ENCODE data around the gene LRCH2.
"Not testable (repeated sequence)": the region's sequence is repeated elsewhere in the genome, so short reads cannot be mapped to it uniquely, and the experiment has no call there.

LRCH2 gene

GRCh38 chrX:115233497-115234455, at the start of gene LRCH2:
TSS of gene LRCH2 (minus strand) at chrX:115234096. CDS start at chrX:115234041, 55 bp downstream.
- DNase-seq: no peak

GRCh38 chrX:115269051-115269683, 35.3 kb upstream of the LRCH2 start:
- no peak for DNase-seq

GRCh38 chrX:115268421-115268820, 34.5 kb upstream of the LRCH2 start:
- DNase-seq: peak in 1 of 2 experiments; percentile 0

- no peak for DNase-seq
Observed at GRCh38 chrX:115266300-115266699, 32.4 kb upstream of the LRCH2 start.

- no peak for DNase-seq
Observed at GRCh38 chrX:115264009-115264408, 30.1 kb upstream of the LRCH2 start.

GRCh38 chrX:115261148-115261547, 27.3 kb upstream of the LRCH2 start:
- no peak for DNase-seq

- no peak for DNase-seq
Observed at GRCh38 chrX:115260330-115260729, 26.4 kb upstream of the LRCH2 start.

- no peak for DNase-seq
Observed at GRCh38 chrX:115259238-115259875, 25.5 kb upstream of the LRCH2 start.

- DNase-seq: peak in 1 of 2 experiments; percentile 0
Observed at GRCh38 chrX:115257711-115258110, 23.8 kb upstream of the LRCH2 start.

- no peak for DNase-seq
Observed at GRCh38 chrX:115255003-115255402, 21.1 kb upstream of the LRCH2 start.

- DNase-seq: no peak
Observed at GRCh38 chrX:115251458-115252233, 17.8 kb upstream of the LRCH2 start.

- no peak for DNase-seq
Observed at GRCh38 chrX:115237056-115237455, 3.2 kb upstream of the LRCH2 start.

- no peak for DNase-seq
Observed at GRCh38 chrX:115236560-115236959, 2.7 kb upstream of the LRCH2 start.

GRCh38 chrX:115234461-115234860, 565 bp upstream of the LRCH2 start:
- no peak for DNase-seq

- DNase-seq: no peak
Observed at GRCh38 chrX:115232933-115233496, 881 bp downstream of the LRCH2 start.

- no peak for DNase-seq
Observed at GRCh38 chrX:115229337-115230003, 4.4 kb downstream of the LRCH2 start.

GRCh38 chrX:115226929-115227328, 7.0 kb downstream of the LRCH2 start:
- no peak for DNase-seq

GRCh38 chrX:115217346-115217745, 16.6 kb downstream of the LRCH2 start:
- not testable (repeated sequence) for DNase-seq

- no peak for DNase-seq
Observed at GRCh38 chrX:115214605-115215004, 19.3 kb downstream of the LRCH2 start.

- no peak for DNase-seq
Observed at GRCh38 chrX:115214151-115214550, 19.7 kb downstream of the LRCH2 start.

GRCh38 chrX:115209547-115209946, 24.3 kb downstream of the LRCH2 start:
- DNase-seq: not testable (repeated sequence)

- DNase-seq: no peak
Observed at GRCh38 chrX:115204040-115204439, 29.9 kb downstream of the LRCH2 start.

All from NCI-H446 (cell line).